Neural progenitor cell (in vitro differentiated cells): Measurements from ENCODE around the gene HRH2. TPM values are rescaled to one million over a fixed set of nuclear protein-coding genes. Genes with fewer than 3 reads are reported as not detected.

Experiments
- DNase-seq: peaks from one replicate; pipeline ENCODE4 v3.0.0-alpha.2; 2016; ENCODE audit warnings: low spot score
- H2AFZ ChIP-seq: fragments of 200-600 bp; sonication (generic); replicated peaks from 2 replicates; pipeline ENCODE4 v1.6.1; 2016; ENCODE audit warnings: antibody characterized with exemption
- H3F3A ChIP-seq: fragments of 200-600 bp; sonication (generic); 2 replicates; pipeline ENCODE4 v1.6.1; 2016; ENCODE audit warnings: antibody characterized with exemption, low read depth
- H3K27ac ChIP-seq: fragments of 200-600 bp; sonication (generic); 2 replicates; pipeline ENCODE4 v1.5.1; 2016; ENCODE audit warnings: mild to moderate bottlenecking
- H3K27me3 ChIP-seq: fragments of 200-600 bp; sonication (generic); 2 replicates; pipeline ENCODE4 v1.6.1; 2016; ENCODE audit warnings: mild to moderate bottlenecking, moderate library complexity
- H3K36me3 ChIP-seq: fragments of 200-600 bp; sonication (generic); 2 replicates; pipeline ENCODE4 v1.5.1; 2016
- H3K4me1 ChIP-seq: fragments of 200-600 bp; sonication (generic); 2 replicates; pipeline ENCODE4 v1.6.1; 2016; ENCODE audit warnings: mixed run types
- H3K4me2 ChIP-seq: fragments of 200-600 bp; sonication (generic); 2 replicates; pipeline ENCODE4 v1.6.1; 2016
- H3K4me3 ChIP-seq: fragments of 200-600 bp; sonication (generic); 2 replicates; pipeline ENCODE4 v1.5.1; 2016
- H3K79me2 ChIP-seq: fragments of 200-600 bp; sonication (generic); 2 replicates; pipeline ENCODE4 v1.6.1; 2016; ENCODE audit warnings: low read depth
- H3K9ac ChIP-seq: fragments of 200-600 bp; sonication (generic); 2 replicates; pipeline ENCODE4 v1.6.1; 2016
- H3K9me3 ChIP-seq: fragments of 200-600 bp; sonication (generic); 2 replicates; pipeline ENCODE4 v1.5.1; 2016; ENCODE audit warnings: low read depth
- H4K20me1 ChIP-seq: fragments of 200-600 bp; sonication (generic); 2 replicates; pipeline ENCODE4 v1.6.1; 2016; ENCODE audit warnings: low read depth
- H3K27ac Mint-ChIP-seq: 3 replicates; pipeline ENCODE4 v1.8.0; 2021; ENCODE audit warnings: mixed read lengths
- H3K27me3 Mint-ChIP-seq: 2 replicates; pipeline ENCODE4 v1.8.0; 2022; ENCODE audit warnings: low read depth, mild to moderate bottlenecking, inconsistent platforms, moderate library complexity, mixed read lengths; ENCODE audit not compliant: insufficient read depth
- H3K36me3 Mint-ChIP-seq: 3 replicates; pipeline ENCODE4 v1.8.0; 2021; ENCODE audit warnings: mixed read lengths
- H3K4me1 Mint-ChIP-seq: 3 replicates; pipeline ENCODE4 v1.8.0; 2021; ENCODE audit warnings: mixed read lengths
- H3K4me3 Mint-ChIP-seq: 3 replicates; pipeline ENCODE4 v1.8.0; 2021; ENCODE audit warnings: mild to moderate bottlenecking, moderate library complexity, mixed read lengths
- H3K9me3 Mint-ChIP-seq: 3 replicates; pipeline ENCODE4 v1.8.0; 2020; ENCODE audit warnings: mixed read lengths
- CTCF ChIP-seq: fragments of 200-600 bp; sonication (generic); IDR thresholded peaks from 2 replicates; pipeline ENCODE4 v1.5.1; 2017; ENCODE audit warnings: antibody characterized with exemption, mild to moderate bottlenecking
- EZH2 ChIP-seq: fragments of 200-600 bp; sonication (generic); IDR thresholded peaks from 2 replicates; pipeline ENCODE4 v1.6.1; 2017; ENCODE audit warnings: antibody characterized with exemption, mild to moderate bottlenecking, moderate library complexity
- EZH2phosphoT487 ChIP-seq: fragments of 200-600 bp; sonication (generic); IDR thresholded peaks from 2 replicates; pipeline ENCODE4 v1.6.1; 2017; ENCODE audit warnings: antibody characterized with exemption
- total RNA-seq: library from RNA; depleted of rRNA; stranded (reverse); fragments of >200 nt; gene quantifications from 2 replicates; pipeline ENCODE4 v1.2.3, GENCODE V29; 2015; ENCODE audit warnings: low replicate concordance

Gene HRH2
- total RNA-seq, 1 donor from 2014 or later, result not detected

GRCh38 chr5:175672976-175673648 lies 15.2 kb downstream of the HRH2 start:
- H3K4me3 ChIP-seq, result no peak overlapping the region
- no peaks in the 10 kb centered on the region for H3K9me3 ChIP-seq
- no peak for TF ChIP-seq EZH2
- no peak for TF ChIP-seq EZH2phosphoT487
- no peak for TF ChIP-seq CTCF
- no peaks in the 10 kb centered on the region for H3K4me1 ChIP-seq
- H2AFZ ChIP-seq, result no peak overlapping the region
- no peaks in the 10 kb centered on the region for H4K20me1 ChIP-seq
- no peak overlapping the region for H3K9ac ChIP-seq
- Mint-ChIP-seq H3K27me3 (peaks cover 8% of the 10 kb centered on the region), H3K36me3 (no peaks in the 10 kb centered on the region), H3K9me3 (no peaks in the 10 kb centered on the region), H3K4me1 (peaks cover 3% of the 10 kb centered on the region), H3K27ac (no peak overlapping the region), H3K4me3 (no peak overlapping the region)
- no peak overlapping the region for H3K4me2 ChIP-seq
- no peaks in the 10 kb centered on the region for H3K27me3 ChIP-seq
- no peak overlapping the region for H3K27ac ChIP-seq
- no peak for DNase-seq
- no peaks in the 10 kb centered on the region for H3F3A ChIP-seq
- H3K36me3 ChIP-seq, result no peaks in the 10 kb centered on the region
- no peaks in the 10 kb centered on the region for H3K79me2 ChIP-seq

GRCh38 chr5:175674731-175675346 lies 17.0 kb downstream of the HRH2 start:
- H3K36me3 ChIP-seq, result no peaks in the 10 kb centered on the region
- Mint-ChIP-seq H3K27ac (no peak overlapping the region), H3K9me3 (no peaks in the 10 kb centered on the region), H3K36me3 (no peaks in the 10 kb centered on the region), H3K27me3 (peaks cover 6% of the 10 kb centered on the region), H3K4me1 (no peaks in the 10 kb centered on the region), H3K4me3 (no peak overlapping the region)
- H3K27ac ChIP-seq, result no peak overlapping the region
- no peaks in the 10 kb centered on the region for H3K27me3 ChIP-seq
- no peak for DNase-seq
- H3K79me2 ChIP-seq, result no peaks in the 10 kb centered on the region
- no peak for TF ChIP-seq EZH2phosphoT487
- no peak for TF ChIP-seq CTCF
- TF ChIP-seq EZH2, result no peak
- no peaks in the 10 kb centered on the region for H3K9me3 ChIP-seq
- H2AFZ ChIP-seq, result no peak overlapping the region
- H3K4me1 ChIP-seq, result no peaks in the 10 kb centered on the region
- H4K20me1 ChIP-seq, result no peaks in the 10 kb centered on the region
- no peaks in the 10 kb centered on the region for H3F3A ChIP-seq
- H3K4me3 ChIP-seq, result no peak overlapping the region
- no peak overlapping the region for H3K9ac ChIP-seq
- no peak overlapping the region for H3K4me2 ChIP-seq

GRCh38 chr5:175675873-175676272 lies 18.0 kb downstream of the HRH2 start:
- no peaks in the 10 kb centered on the region for H3F3A ChIP-seq
- no peaks in the 10 kb centered on the region for H3K36me3 ChIP-seq
- no peaks in the 10 kb centered on the region for H3K79me2 ChIP-seq
- no peaks in the 10 kb centered on the region for H4K20me1 ChIP-seq
- no peak overlapping the region for H3K9ac ChIP-seq
- H3K4me3 Mint-ChIP-seq, result no peak overlapping the region
- H3K27ac Mint-ChIP-seq, result no peak overlapping the region
- H3K4me3 ChIP-seq, result no peak overlapping the region
- H3K27me3 Mint-ChIP-seq, result peaks cover 6% of the 10 kb centered on the region
- H3K9me3 Mint-ChIP-seq, result no peaks in the 10 kb centered on the region
- no peaks in the 10 kb centered on the region for H3K27me3 ChIP-seq
- peaks cover 2% of the 10 kb centered on the region for H3K4me1 Mint-ChIP-seq
- no peak for TF ChIP-seq CTCF
- TF ChIP-seq EZH2phosphoT487, result no peak
- no peak for TF ChIP-seq EZH2
- H2AFZ ChIP-seq, result no peak overlapping the region
- no peaks in the 10 kb centered on the region for H3K4me1 ChIP-seq
- H3K36me3 Mint-ChIP-seq, result no peaks in the 10 kb centered on the region
- no peak overlapping the region for H3K4me2 ChIP-seq
- no peak for DNase-seq
- no peak overlapping the region for H3K27ac ChIP-seq
- H3K9me3 ChIP-seq, result no peaks in the 10 kb centered on the region
